GM12878 (cell line): ENCODE data around the gene ST3GAL5. TPM values are rescaled to one million over a fixed set of nuclear protein-coding genes. Genes with fewer than 3 reads are reported as not detected.

Source experiments
- ATAC-seq: fragments of 200-7000 bp; cut with Tn5 transposase; 3 replicates; pipeline ENCODE4 v1.9.1; 2020; ENCODE audit warnings: mild to moderate bottlenecking, moderate library complexity
- BruUV-seq: library from RNA; stranded (reverse); fragments of 400-500 nt; replicated peaks from 2 replicates; lab custom pipeline; 2021; lab: Mats Ljungman, UMichigan
- CTCF ChIA-PET: fragments of 300-600 bp; sonication (Branson Sonifier 250); formaldehyde crosslinking; extraction: SDS; loops from one replicate; lab custom pipeline; 2021; ENCODE audit warnings: inconsistent platforms; lab: Yijun Ruan, JAX
- POLR2A ChIA-PET: fragments of 350-600 bp; formaldehyde crosslinking; extraction: SDS; loops from one replicate; lab custom pipeline; 2021; ENCODE audit warnings: inconsistent platforms; lab: Charles Lee
- RAD21 ChIA-PET: fragments of 300-600 bp; sonication (Branson Sonifier 250); formaldehyde crosslinking; loops from one replicate; lab custom pipeline; 2023; ENCODE audit warnings: antibody characterized with exemption; ENCODE audit not compliant: unreplicated experiment; lab: Charles Lee
- SMC1A ChIA-PET: fragments of 300-600 bp; sonication (Branson Sonifier 250); formaldehyde crosslinking; loops from one replicate; lab custom pipeline; 2023; ENCODE audit not compliant: unreplicated experiment, uncharacterized antibody; lab: Charles Lee
- DNase-seq: peaks from one replicate; pipeline ENCODE4 v3.0.0-alpha.2; 2011; ENCODE audit warnings: low read depth, low spot score
- FAIRE-seq: peaks from 3 replicates; lab custom pipeline; 2011; peaks lifted over from hg19 to GRCh38; lab: Jason Lieb, UNC
- H2AFZ ChIP-seq: 2 replicates; pipeline ENCODE4 v1.6.0; 2011; ENCODE audit warnings: low read depth, low read length, control low read depth; ENCODE audit not compliant: control insufficient read depth
- H3K27ac ChIP-seq: 2 replicates; pipeline ENCODE4 v1.5.1; 2011; ENCODE audit warnings: control low read depth; ENCODE audit not compliant: control insufficient read depth, insufficient read depth
- H3K27me3 ChIP-seq, 2 experiments: replicated peaks in 1 of 2; 2 replicates each; pipeline versions ENCODE4 v1.6.0 to v1.6.1; 2011; ENCODE audit warnings: low read length in 1 of 2; ENCODE audit not compliant: control insufficient read depth in 2 of 2, insufficient read depth in 2 of 2
- H3K36me3 ChIP-seq, 2 experiments: 2 replicates each; pipeline ENCODE4 v1.5.1; 2011; ENCODE audit warnings: low read length in 1 of 2; ENCODE audit not compliant: control insufficient read depth in 2 of 2, insufficient read depth in 2 of 2
- H3K4me1 ChIP-seq: 2 replicates; pipeline ENCODE4 v1.6.1; 2011; ENCODE audit warnings: mild to moderate bottlenecking, low read length, moderate library complexity, mixed read lengths; ENCODE audit not compliant: control insufficient read depth, insufficient read depth
- H3K4me2 ChIP-seq: 2 replicates; pipeline ENCODE4 v1.6.0; 2011; ENCODE audit warnings: control low read depth; ENCODE audit not compliant: control insufficient read depth, insufficient read depth
- H3K4me3 ChIP-seq: fragments of 200-600 bp; sonication (generic); 2 replicates; pipeline ENCODE4 v1.5.1; 2016
- H3K79me2 ChIP-seq: 2 replicates; pipeline ENCODE4 v1.6.0; 2011; ENCODE audit warnings: low read length; ENCODE audit not compliant: control insufficient read depth, insufficient read depth
- H3K9ac ChIP-seq: 2 replicates; pipeline ENCODE4 v1.8.0; 2011; ENCODE audit warnings: low read length, control low read depth, mixed read lengths; ENCODE audit not compliant: control insufficient read depth, insufficient read depth
- H3K9me3 ChIP-seq: replicated peaks from 3 replicates; pipeline ENCODE4 v1.5.1; 2011; ENCODE audit warnings: mild to moderate bottlenecking, low read length; ENCODE audit not compliant: control insufficient read depth, insufficient read depth
- H4K20me1 ChIP-seq: 2 replicates; pipeline ENCODE4 v1.6.0; 2011; ENCODE audit not compliant: control insufficient read depth, insufficient read depth
- BACH1 ChIP-seq: fragments of 450-650 bp; IDR thresholded peaks from 2 replicates; pipeline ENCODE4 v1.6.1; 2017; ENCODE audit warnings: mild to moderate bottlenecking, borderline replicate concordance
- BMI1 ChIP-seq: fragments of 450-650 bp; IDR thresholded peaks from 2 replicates; pipeline ENCODE4 v1.6.1; 2016; ENCODE audit warnings: mild to moderate bottlenecking, moderate library complexity, borderline replicate concordance
- EGR1 ChIP-seq, 2 experiments: IDR thresholded peaks; 1 replicate in 1 of 2; 2 replicates in 1 of 2; pipeline ENCODE4 v1.6.1; 2011 to 2012; ENCODE audit warnings: low read depth in 2 of 2, low read length in 2 of 2, borderline replicate concordance in 1 of 2, mild to moderate bottlenecking in 1 of 2, moderate library complexity in 1 of 2
- FOXM1 ChIP-seq: IDR thresholded peaks from 2 replicates; pipeline ENCODE4 v1.6.1; 2012; ENCODE audit warnings: low read depth, mild to moderate bottlenecking, inconsistent platforms, low read length, moderate library complexity
- MTA3 ChIP-seq: IDR thresholded peaks from 2 replicates; pipeline ENCODE4 v1.6.1; 2012; ENCODE audit warnings: low read length, inconsistent platforms, borderline replicate concordance
- MXI1 ChIP-seq: fragments of 150-350 bp; IDR thresholded peaks from 2 replicates; pipeline ENCODE4 v1.6.1; 2011; ENCODE audit warnings: low read depth, mild to moderate bottlenecking, inconsistent platforms, low read length, improper control_type of control experiment
- NFIC ChIP-seq: IDR thresholded peaks from 2 replicates; pipeline ENCODE4 v1.6.1; 2012; ENCODE audit warnings: low read depth, mild to moderate bottlenecking, inconsistent platforms, low read length, moderate library complexity
- PRDM15 ChIP-seq: fragments of 450-650 bp; formaldehyde crosslinking; IDR thresholded peaks from 2 replicates; pipeline ENCODE4 v1.4.0; 2020; ENCODE audit warnings: mild to moderate bottlenecking, moderate library complexity
- RUNX3 ChIP-seq: IDR thresholded peaks from 2 replicates; pipeline ENCODE4 v1.6.1; 2012; ENCODE audit warnings: low read length, inconsistent platforms
- SKIL ChIP-seq: fragments of 450-650 bp; IDR thresholded peaks from 2 replicates; pipeline ENCODE4 v1.6.1; 2017; ENCODE audit warnings: mild to moderate bottlenecking, low read depth, inconsistent platforms; ENCODE audit not compliant: poor library complexity, severe bottlenecking
- ZNF622 ChIP-seq: fragments of 450-650 bp; IDR thresholded peaks from 2 replicates; pipeline ENCODE4 v1.6.1; 2017; ENCODE audit warnings: mild to moderate bottlenecking, inconsistent platforms
- WGBS: methylation state at CpG from one replicate; pipeline ENCODE4 v1.1.6; 2016; ENCODE audit warnings: low lambda C conversion rate; ENCODE audit not compliant: insufficient replicate concordance, insufficient coverage; ENCODE audit errors: missing lambda C conversion rate; 5-methylcytosine and 5-hydroxymethylcytosine counted together
- in situ Hi-C: fragments of 300-500 bp; cut with MboI; formaldehyde crosslinking; loops from 9 replicates; pipeline ENCODE4 v1.14.3; 2018; ENCODE audit warnings: mixed read lengths
- intact Hi-C: fragments of 100-400 bp; cut with micrococcal nuclease; formaldehyde crosslinking; loops from one replicate; pipeline ENCODE4 v1.14.2; 2022; ENCODE audit not compliant: unreplicated experiment
- polyA plus RNA-seq, 11 experiments: library from polyadenylated mRNA; depleted of rRNA in 4 of 11; unstranded in 6 of 11; stranded (reverse) in 5 of 11; fragments of >200 nt; fragmentation: Nextera tagmentation in 4 of 11; fragmentation: Illumina TruSeq in 1 of 11; extraction: Ambion mirVana in 4 of 11; extraction: Trizol in 1 of 11; gene quantifications; 1 replicate in 1 of 11; 2 replicates in 10 of 11; pipeline versions ENCODE4 v1.2.1 to v1.2.3, GENCODE V29; 2011 to 2016; ENCODE audit warnings: inconsistent platforms in 2 of 11, missing spikeins in 2 of 11, low read depth in 1 of 11
- total RNA-seq, 4 experiments: library from RNA; depleted of rRNA in 3 of 4; stranded (reverse); fragments of >200 nt in 3 of 4; fragmentation: Illumina TruSeq in 1 of 4; extraction: Trizol in 1 of 4; gene quantifications; 2 replicates each; pipeline versions ENCODE4 v1.2.1 to v1.2.3, GENCODE V29; 2013 to 2021

The ST3GAL5 gene
- total and polyA plus RNA-seq, 10 of the 15 experiments (the other 5 are each of a cell fraction or from before 2014, with no cell fraction given): 5.2 to 60.9 (median 10.2) TPM

GRCh38 chr2:85823951-85824350 lies 64.8 kb downstream of the ST3GAL5 start:
- intact Hi-C loops (no loop called here), in situ Hi-C loops (no loop called here)
- H3K4me2 ChIP-seq: no peak overlapping the region
- H3K27ac ChIP-seq: no peak overlapping the region
- DNase-seq (no peak), FAIRE-seq (no peak), ATAC-seq (no peak)
- H3K4me3 ChIP-seq: no peak overlapping the region
- 50% methylated on average over 2 of the region's 2 CpGs for WGBS
- H3K79me2 ChIP-seq: no peaks in the 10 kb centered on the region
- no peaks in the 10 kb centered on the region for H3K4me1 ChIP-seq
- ChIA-PET SMC1A (interaction anchor here (0.7 to 14.7 kb wide), 6 partner anchors 12 to 397 kb away, joined by 3 to 286 read pairs (median 4); no protein-coding TSS in a partner anchor), CTCF (interaction anchor here (1.0 to 18.4 kb wide), 7 partner anchors 9 to 256 kb away, joined by 3 to 458 read pairs (median 7); no protein-coding TSS in a partner anchor), POLR2A (no interaction called here), RAD21 (interaction anchor here (0.6 to 10.5 kb wide), 6 partner anchors 57 to 377 kb away, joined by 3 to 259 read pairs (median 4); partner anchors contain the start of genes POLR1A, PTCD3 and ST3GAL5)
- H3K9me3 ChIP-seq: no peaks in the 10 kb centered on the region
- no peaks in the 10 kb centered on the region; a peak in 1 of 4 replicates for H3K27me3 ChIP-seq
- H3K36me3 ChIP-seq: no peaks in the 10 kb centered on the region
- TF ChIP-seq NFIC: no peak
- no peak for TF ChIP-seq RUNX3
- TF ChIP-seq SKIL: no peak
- BruUV-seq: no TSS peak
- no peak overlapping the region for H2AFZ ChIP-seq
- H4K20me1 ChIP-seq: no peaks in the 10 kb centered on the region
- no peak overlapping the region for H3K9ac ChIP-seq

GRCh38 chr2:85822766-85823165 lies 66.0 kb downstream of the ST3GAL5 start:
- Histone ChIP-seq H3K27ac (no peak overlapping the region), H3K9me3 (no peaks in the 10 kb centered on the region), H3K79me2 (no peaks in the 10 kb centered on the region), H4K20me1 (no peaks in the 10 kb centered on the region), H3K4me2 (no peak overlapping the region), H3K4me3 (no peak overlapping the region), H3K36me3 (no peaks in the 10 kb centered on the region), H3K27me3 (no peaks in the 10 kb centered on the region; a peak in 1 of 4 replicates), H2AFZ (no peak overlapping the region), H3K4me1 (no peaks in the 10 kb centered on the region), H3K9ac (no peak overlapping the region)
- BruUV-seq: no TSS peak
- CTCF ChIA-PET: interaction anchor here (0.7 to 18.4 kb wide), 5 partner anchors 9 to 257 kb away, joined by 3 to 458 read pairs (median 7); no protein-coding TSS in a partner anchor
- POLR2A ChIA-PET: interaction anchor here (0.6 kb wide), 2 partner anchors 245 to 325 kb away, joined by 3 to 4 read pairs; no protein-coding TSS in a partner anchor
- intact Hi-C loops: no loop called here
- SMC1A ChIA-PET: interaction anchor here (0.7 to 14.7 kb wide), 5 partner anchors 53 to 257 kb away, joined by 3 to 286 read pairs (median 4); partner anchors contain the start of gene ST3GAL5
- RAD21 ChIA-PET: interaction anchor here (1.1 to 10.5 kb wide), 5 partner anchors 9 to 256 kb away, joined by 3 to 259 read pairs (median 7); partner anchors contain the start of gene ST3GAL5
- DNase-seq (no peak), ATAC-seq (no peak), FAIRE-seq (no peak)
- 18% methylated on average over 5 of the region's 5 CpGs for WGBS
- in situ Hi-C loops: no loop called here
- TF ChIP-seq BMI1 (no peak), PRDM15 (CRISPR knock-in tag) (no peak), ZNF622 (no peak), MXI1 (no peak), EGR1 (IDR thresholded peaks at IDR 0.05; ENCODE audit: borderline replicate concordance in 1 of 2, low read depth in 2 of 2, low read length in 2 of 2) (no peak), FOXM1 (no peak), BACH1 (no peak), MTA3 (no peak)
